Testis (tissue), 2 donors: ENCODE results near the gene HYDIN.

ENCODE experiments used
- CTCF ChIP-seq, 3 experiments: fragments of 450-650 bp in 2 of 3; fragments of 200-600 bp in 1 of 3; sonication (generic) in 1 of 3; IDR thresholded peaks; one replicate each; pipeline ENCODE4 v1.5.1; 2016 to 2019; ENCODE audit warnings: antibody characterized with exemption in 3 of 3, mild to moderate bottlenecking in 2 of 3, moderate library complexity in 1 of 3
- POLR2A ChIP-seq: fragments of 450-650 bp; IDR thresholded peaks from one replicate; pipeline ENCODE4 v1.6.1; 2017; ENCODE audit warnings: antibody characterized with exemption, mild to moderate bottlenecking, moderate library complexity

GRCh38 chr16:70809392-70810060 is 421.0 kb downstream of the HYDIN start:
- TF ChIP-seq CTCF (IDR thresholded peaks at IDR 0.05) (no peak), POLR2A (no peak)
